Activated T-cell treated with anti-CD3 and anti-CD28 coated beads, Interleukin-2, amount 50 U/mL, for 48 hours (primary cell): Measurements from ENCODE around the gene PLD1.

Source experiments
- DNase-seq, 2 experiments: peaks; one replicate each; pipeline ENCODE4 v3.0.0-alpha.2; 2020

PLD1 gene

GRCh38 chr3:171813897-171814460 is 3.7 kb upstream of the PLD1 start:
- peak; percentile 29 to 38 for DNase-seq

GRCh38 chr3:171813278-171813896 is 3.1 kb upstream of the PLD1 start:
- no peak for DNase-seq

GRCh38 chr3:171812811-171813210 is 2.5 kb upstream of the PLD1 start:
- no peak for DNase-seq

GRCh38 chr3:171811913-171812335 is 1.6 kb upstream of the PLD1 start:
- DNase-seq, result no peak

GRCh38 chr3:171811295-171811912 is 1.1 kb upstream of the PLD1 start:
- DNase-seq, result no peak

GRCh38 chr3:171810629-171811294 is 479 bp upstream of the PLD1 start:
- DNase-seq, result no peak

GRCh38 chr3:171809611-171809860 is 747 bp downstream of the PLD1 start:
- no peak for DNase-seq

GRCh38 chr3:171807806-171808205 is 2.5 kb downstream of the PLD1 start:
- DNase-seq, result no peak

- DNase-seq, result no peak
Measured at GRCh38 chr3:171807129-171807675, 3.1 kb downstream of the PLD1 start.

GRCh38 chr3:171806200-171807128 is 3.8 kb downstream of the PLD1 start:
- no peak for DNase-seq

- DNase-seq, result no peak
Measured at GRCh38 chr3:171805687-171806086, 4.6 kb downstream of the PLD1 start.

- DNase-seq, result no peak
Measured at GRCh38 chr3:171804618-171805389, 5.5 kb downstream of the PLD1 start.

GRCh38 chr3:171803044-171803443 is 7.2 kb downstream of the PLD1 start:
- no peak for DNase-seq

GRCh38 chr3:171802590-171802956 is 7.7 kb downstream of the PLD1 start:
- DNase-seq, result no peak

- no peak for DNase-seq
Measured at GRCh38 chr3:171801738-171802589, 8.3 kb downstream of the PLD1 start.

- DNase-seq, result no peak
Measured at GRCh38 chr3:171799501-171799900, 10.8 kb downstream of the PLD1 start.

- DNase-seq, result no peak
Measured at GRCh38 chr3:171797873-171798272, 12.4 kb downstream of the PLD1 start.

GRCh38 chr3:171797265-171797679 is 13.0 kb downstream of the PLD1 start:
- DNase-seq, result no peak

GRCh38 chr3:171796625-171797264 is 13.5 kb downstream of the PLD1 start:
- no peak for DNase-seq

- no peak for DNase-seq
Measured at GRCh38 chr3:171792531-171792930, 17.8 kb downstream of the PLD1 start.

GRCh38 chr3:171791692-171792076 is 18.6 kb downstream of the PLD1 start:
- no peak for DNase-seq
